HepG2 (cell line): ENCODE data around the gene CTSA. TPM values are rescaled to one million over a fixed set of nuclear protein-coding genes. Genes with fewer than 3 reads are reported as not detected.

Experiments used
- AHR ChIP-seq: IDR thresholded peaks from 2 replicates; pipeline ENCODE4 v1.6.1; 2018; ENCODE audit warnings: missing genetic modification reagents, missing compliant biosample characterization
- CBX1 ChIP-seq: IDR thresholded peaks from one replicate; pipeline ENCODE4 v1.6.1; 2016; ENCODE audit warnings: antibody characterized with exemption, low read depth
- KLF11 ChIP-seq: IDR thresholded peaks from 2 replicates; pipeline ENCODE4 v1.6.1; 2016; ENCODE audit warnings: missing compliant biosample characterization
- NCOA5 ChIP-seq: sonication (generic); formaldehyde crosslinking; IDR thresholded peaks from 2 replicates; pipeline ENCODE4 v1.4.0; 2020; ENCODE audit warnings: missing genetic modification reagents
- SAP130 ChIP-seq: IDR thresholded peaks from 2 replicates; pipeline ENCODE4 v1.6.1; 2016; ENCODE audit warnings: low read depth
- ZNF263 ChIP-seq: sonication (generic); formaldehyde crosslinking; IDR thresholded peaks from 2 replicates; pipeline ENCODE4 v1.4.0; 2020; ENCODE audit warnings: missing genetic modification reagents
- ZNF292 ChIP-seq: sonication (generic); formaldehyde crosslinking; IDR thresholded peaks from 2 replicates; pipeline ENCODE4 v1.8.1; 2022; ENCODE audit warnings: mild to moderate bottlenecking, low read depth, missing genetic modification reagents, borderline replicate concordance
- polyA plus RNA-seq, 8 experiments: library from polyadenylated mRNA; depleted of rRNA in 3 of 8; stranded (reverse) in 7 of 8; unstranded in 1 of 8; fragments of >200 nt; fragmentation: Illumina TruSeq in 4 of 8; extraction: Trizol in 4 of 8; gene quantifications; 2 replicates each; pipeline versions ENCODE4 v1.2.1 to v1.2.3, GENCODE V29; 2011 to 2016; ENCODE audit warnings: low read depth in 4 of 8, missing spikeins in 1 of 8, mixed read lengths in 1 of 8; ENCODE audit not compliant: insufficient read depth in 1 of 8
- total RNA-seq, 5 experiments: library from RNA; depleted of rRNA; stranded (reverse); fragments of >200 nt; fragmentation: Illumina TruSeq; extraction: Trizol; gene quantifications; 2 replicates each; pipeline ENCODE4 v1.2.3, GENCODE V29; 2016; ENCODE audit warnings: low read depth in 1 of 5
- TF ChIP-seq, protein P1 (sequence below): sonication (generic); formaldehyde crosslinking; IDR thresholded peaks from 2 replicates; pipeline ENCODE4 v1.9.0; 2021; ENCODE audit warnings: mild to moderate bottlenecking, missing genetic modification reagents
- TF ChIP-seq, protein P2 (sequence below): sonication (generic); formaldehyde crosslinking; conservative IDR thresholded peaks from 2 replicates; pipeline ENCODE4 v1.8.1; 2023; ENCODE audit warnings: missing genetic modification reagents
- TF ChIP-seq, protein P3 (sequence below): sonication (generic); formaldehyde crosslinking; IDR thresholded peaks from 2 replicates; pipeline ENCODE4 v1.8.0; 2022; ENCODE audit warnings: mild to moderate bottlenecking, missing genetic modification reagents

The CTSA gene
- total and polyA plus RNA-seq, 2 of the 13 experiments (the other 11 are each of a cell fraction or from before 2014, with no cell fraction given): 202 to 231 TPM

DNA sequence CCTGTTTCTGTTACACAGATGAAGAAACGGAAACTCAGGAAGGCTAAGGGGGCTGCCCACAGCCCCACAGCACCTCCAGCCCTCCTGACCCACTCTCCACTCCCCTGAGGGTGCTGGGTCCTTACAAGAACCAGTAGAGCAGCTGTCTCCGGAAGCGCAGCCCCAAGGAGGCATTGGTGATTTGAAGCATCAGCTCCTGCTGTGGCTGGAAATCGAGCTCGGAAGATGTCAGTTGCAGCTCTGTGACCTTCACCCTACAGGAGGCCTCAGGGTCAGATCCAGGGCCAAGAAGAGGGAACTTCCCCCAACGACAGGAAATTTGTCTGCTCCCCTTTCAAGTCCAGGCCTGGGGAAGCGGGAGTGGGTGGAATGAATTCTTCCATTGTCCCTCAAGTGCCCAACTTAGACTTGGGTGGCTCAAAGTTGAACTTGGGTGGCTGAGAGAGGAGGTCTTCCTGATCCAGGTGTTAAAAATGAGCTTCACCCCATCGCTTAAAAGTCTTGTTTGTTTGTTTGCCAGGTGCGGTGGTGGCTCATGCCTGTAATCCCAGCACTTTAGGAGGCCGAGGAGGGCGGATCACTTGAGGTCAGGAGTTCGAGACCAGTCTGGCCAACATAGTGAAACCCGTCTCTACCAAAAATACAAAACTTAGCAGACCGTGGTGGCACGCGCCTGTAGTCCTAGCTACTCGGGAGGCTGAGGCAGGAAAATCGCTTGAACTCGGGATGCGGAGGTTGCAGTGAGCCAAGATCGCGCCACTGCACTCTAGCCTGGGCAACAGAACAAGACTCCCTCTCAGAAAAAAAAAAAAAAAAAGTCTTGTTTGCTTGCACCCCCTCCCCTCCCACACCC lies 18.9 kb downstream of the CTSA start (continued):
- TF ChIP-seq, protein P1, sequence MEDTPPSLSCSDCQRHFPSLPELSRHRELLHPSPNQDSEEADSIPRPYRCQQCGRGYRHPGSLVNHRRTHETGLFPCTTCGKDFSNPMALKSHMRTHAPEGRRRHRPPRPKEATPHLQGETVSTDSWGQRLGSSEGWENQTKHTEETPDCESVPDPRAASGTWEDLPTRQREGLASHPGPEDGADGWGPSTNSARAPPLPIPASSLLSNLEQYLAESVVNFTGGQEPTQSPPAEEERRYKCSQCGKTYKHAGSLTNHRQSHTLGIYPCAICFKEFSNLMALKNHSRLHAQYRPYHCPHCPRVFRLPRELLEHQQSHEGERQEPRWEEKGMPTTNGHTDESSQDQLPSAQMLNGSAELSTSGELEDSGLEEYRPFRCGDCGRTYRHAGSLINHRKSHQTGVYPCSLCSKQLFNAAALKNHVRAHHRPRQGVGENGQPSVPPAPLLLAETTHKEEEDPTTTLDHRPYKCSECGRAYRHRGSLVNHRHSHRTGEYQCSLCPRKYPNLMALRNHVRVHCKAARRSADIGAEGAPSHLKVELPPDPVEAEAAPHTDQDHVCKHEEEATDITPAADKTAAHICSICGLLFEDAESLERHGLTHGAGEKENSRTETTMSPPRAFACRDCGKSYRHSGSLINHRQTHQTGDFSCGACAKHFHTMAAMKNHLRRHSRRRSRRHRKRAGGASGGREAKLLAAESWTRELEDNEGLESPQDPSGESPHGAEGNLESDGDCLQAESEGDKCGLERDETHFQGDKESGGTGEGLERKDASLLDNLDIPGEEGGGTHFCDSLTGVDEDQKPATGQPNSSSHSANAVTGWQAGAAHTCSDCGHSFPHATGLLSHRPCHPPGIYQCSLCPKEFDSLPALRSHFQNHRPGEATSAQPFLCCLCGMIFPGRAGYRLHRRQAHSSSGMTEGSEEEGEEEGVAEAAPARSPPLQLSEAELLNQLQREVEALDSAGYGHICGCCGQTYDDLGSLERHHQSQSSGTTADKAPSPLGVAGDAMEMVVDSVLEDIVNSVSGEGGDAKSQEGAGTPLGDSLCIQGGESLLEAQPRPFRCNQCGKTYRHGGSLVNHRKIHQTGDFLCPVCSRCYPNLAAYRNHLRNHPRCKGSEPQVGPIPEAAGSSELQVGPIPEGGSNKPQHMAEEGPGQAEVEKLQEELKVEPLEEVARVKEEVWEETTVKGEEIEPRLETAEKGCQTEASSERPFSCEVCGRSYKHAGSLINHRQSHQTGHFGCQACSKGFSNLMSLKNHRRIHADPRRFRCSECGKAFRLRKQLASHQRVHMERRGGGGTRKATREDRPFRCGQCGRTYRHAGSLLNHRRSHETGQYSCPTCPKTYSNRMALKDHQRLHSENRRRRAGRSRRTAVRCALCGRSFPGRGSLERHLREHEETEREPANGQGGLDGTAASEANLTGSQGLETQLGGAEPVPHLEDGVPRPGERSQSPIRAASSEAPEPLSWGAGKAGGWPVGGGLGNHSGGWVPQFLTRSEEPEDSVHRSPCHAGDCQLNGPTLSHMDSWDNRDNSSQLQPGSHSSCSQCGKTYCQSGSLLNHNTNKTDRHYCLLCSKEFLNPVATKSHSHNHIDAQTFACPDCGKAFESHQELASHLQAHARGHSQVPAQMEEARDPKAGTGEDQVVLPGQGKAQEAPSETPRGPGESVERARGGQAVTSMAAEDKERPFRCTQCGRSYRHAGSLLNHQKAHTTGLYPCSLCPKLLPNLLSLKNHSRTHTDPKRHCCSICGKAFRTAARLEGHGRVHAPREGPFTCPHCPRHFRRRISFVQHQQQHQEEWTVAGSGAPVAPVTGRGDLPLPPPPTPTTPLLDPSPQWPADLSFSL: no peak
- peak; percentile 29 for TF ChIP-seq SAP130 (CRISPR knock-in tag)
- TF ChIP-seq ZNF292 (CRISPR knock-in tag): no peak; the same call in 1 of the 2 replicates
- TF ChIP-seq AHR (CRISPR knock-in tag): no peak
- TF ChIP-seq, protein P2, sequence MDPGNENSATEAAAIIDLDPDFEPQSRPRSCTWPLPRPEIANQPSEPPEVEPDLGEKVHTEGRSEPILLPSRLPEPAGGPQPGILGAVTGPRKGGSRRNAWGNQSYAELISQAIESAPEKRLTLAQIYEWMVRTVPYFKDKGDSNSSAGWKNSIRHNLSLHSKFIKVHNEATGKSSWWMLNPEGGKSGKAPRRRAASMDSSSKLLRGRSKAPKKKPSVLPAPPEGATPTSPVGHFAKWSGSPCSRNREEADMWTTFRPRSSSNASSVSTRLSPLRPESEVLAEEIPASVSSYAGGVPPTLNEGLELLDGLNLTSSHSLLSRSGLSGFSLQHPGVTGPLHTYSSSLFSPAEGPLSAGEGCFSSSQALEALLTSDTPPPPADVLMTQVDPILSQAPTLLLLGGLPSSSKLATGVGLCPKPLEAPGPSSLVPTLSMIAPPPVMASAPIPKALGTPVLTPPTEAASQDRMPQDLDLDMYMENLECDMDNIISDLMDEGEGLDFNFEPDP: peak; percentile 85; the same call in 1 of the 2 replicates
- no peak for TF ChIP-seq NCOA5 (CRISPR knock-in tag)
- TF ChIP-seq KLF11: peak; percentile 61; the same call in 1 of the 2 replicates
- TF ChIP-seq, protein P3, sequence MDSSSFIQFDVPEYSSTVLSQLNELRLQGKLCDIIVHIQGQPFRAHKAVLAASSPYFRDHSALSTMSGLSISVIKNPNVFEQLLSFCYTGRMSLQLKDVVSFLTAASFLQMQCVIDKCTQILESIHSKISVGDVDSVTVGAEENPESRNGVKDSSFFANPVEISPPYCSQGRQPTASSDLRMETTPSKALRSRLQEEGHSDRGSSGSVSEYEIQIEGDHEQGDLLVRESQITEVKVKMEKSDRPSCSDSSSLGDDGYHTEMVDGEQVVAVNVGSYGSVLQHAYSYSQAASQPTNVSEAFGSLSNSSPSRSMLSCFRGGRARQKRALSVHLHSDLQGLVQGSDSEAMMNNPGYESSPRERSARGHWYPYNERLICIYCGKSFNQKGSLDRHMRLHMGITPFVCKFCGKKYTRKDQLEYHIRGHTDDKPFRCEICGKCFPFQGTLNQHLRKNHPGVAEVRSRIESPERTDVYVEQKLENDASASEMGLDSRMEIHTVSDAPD (CRISPR knock-in tag): no peak
- 0 out of 2 replicates have a peak, but pooled peaks have one; percentile 32 for TF ChIP-seq ZNF263 (CRISPR knock-in tag)
- TF ChIP-seq CBX1: no peak
